HG03521 (cell line): ENCODE data around the gene SHLD1.
A peak's percentile ranks its signal among the peaks of the same experiment; 100 is the strongest.

ENCODE experiments used
- ATAC-seq: cut with Tn5 transposase; IDR thresholded peaks from one replicate; pipeline ENCODE4 v1.9.1; 2021; ENCODE audit warnings: mild to moderate bottlenecking, moderate library complexity; ENCODE audit not compliant: unreplicated experiment

The SHLD1 gene

GRCh38 chr20:5811746-5812145 lies 61.5 kb downstream of the SHLD1 start:
- ATAC-seq = no peak

DNA sequence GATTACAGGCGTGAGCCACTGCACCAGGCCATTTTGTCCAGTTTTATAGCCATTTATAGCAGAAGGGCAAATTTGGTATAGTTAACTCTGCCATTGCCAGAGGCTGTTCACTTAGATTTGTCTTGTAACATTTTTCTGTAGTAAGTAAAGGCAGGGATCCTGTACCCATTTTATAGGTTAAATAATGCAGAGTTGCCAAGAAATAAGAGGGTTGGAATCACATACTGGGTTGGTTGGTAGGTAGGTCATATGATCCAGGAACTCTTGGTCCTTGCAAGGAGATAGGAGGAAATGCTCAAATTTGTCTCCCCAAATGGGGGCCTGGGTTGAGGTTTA lies 68.1 kb downstream of the SHLD1 start:
- no peak for ATAC-seq

DNA sequence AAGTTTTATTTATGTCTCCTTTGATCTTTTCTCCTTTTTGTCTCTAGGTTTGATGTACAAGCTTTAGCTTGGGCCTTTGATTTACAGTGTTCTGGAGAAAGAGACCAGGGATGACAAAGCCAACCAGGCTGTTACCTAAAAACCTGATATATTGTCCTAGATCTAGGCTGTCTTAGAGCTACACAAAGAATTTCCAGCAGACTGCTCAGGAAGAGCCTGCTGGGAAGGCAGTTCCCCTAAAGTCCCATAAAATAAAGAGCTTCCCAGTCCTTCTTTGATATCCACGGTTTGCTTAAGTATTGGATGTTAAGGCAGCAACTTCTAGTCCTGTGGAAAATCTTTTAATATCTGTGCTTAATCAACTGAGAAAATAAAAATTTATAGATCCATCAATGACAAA lies 70.5 kb downstream of the SHLD1 start:
- ATAC-seq = no peak

DNA sequence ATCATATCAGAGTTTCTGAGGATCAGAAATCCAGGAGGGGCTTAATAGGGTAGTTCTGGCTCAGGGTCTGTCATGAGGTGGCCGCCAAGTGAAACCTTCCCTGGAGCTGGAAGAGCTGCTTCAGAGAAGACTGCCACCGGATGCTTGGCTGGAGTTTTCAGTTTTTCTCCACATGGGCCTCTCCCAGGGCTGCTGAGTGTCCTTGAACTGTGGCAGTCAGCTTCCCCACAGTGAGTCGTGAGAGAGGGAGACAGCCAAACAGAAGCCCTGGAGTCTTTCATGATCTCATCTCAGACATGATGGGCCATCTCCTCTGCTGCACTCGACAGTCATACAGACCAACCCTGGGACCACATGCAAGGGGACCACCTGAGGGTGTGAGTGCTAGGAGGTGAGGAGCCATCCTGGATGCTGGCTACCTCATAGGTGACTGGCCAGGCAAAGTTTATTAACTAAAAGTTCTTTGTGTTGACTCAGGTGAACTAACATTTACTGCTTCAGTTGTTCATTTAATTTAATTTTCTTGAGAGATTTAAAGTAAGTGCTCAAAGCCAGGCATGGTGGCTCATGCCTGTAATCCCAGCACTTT lies 71.5 kb downstream of the SHLD1 start:
- no peak for ATAC-seq

- ATAC-seq = no peak
Measured at GRCh38 chr20:5822569-5822968, 72.4 kb downstream of the SHLD1 start.

DNA sequence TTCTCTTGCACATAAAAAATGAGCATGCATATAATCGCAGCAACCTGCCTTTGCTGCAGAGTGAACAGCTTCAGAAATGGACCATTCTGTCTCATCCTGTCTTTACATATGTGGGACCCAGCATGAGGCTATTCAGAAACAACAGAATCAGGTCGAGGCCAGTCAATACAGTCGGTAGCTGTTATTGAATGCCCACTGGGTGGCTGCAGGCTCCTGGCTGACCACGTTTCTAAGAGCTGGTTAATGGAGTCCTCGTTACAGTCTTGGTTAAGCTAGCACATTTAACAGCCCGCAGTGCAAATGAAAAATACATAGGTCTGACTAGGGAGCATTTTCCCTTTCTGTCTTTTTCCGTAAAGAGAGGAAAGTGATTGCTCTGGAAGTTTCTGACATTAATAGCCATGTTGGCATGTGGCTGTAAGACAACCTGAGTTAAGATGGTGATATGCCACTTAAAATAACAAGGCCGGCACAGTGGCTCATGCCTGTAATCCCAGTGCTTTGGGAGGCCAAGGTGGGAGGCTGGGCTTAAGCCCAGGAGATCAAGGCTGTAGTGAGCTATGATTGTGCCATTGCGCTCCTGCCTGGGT lies 75.0 kb downstream of the SHLD1 start:
- no peak for ATAC-seq

GRCh38 chr20:5827098-5827853 lies 77.1 kb downstream of the SHLD1 start:
- ATAC-seq = no peak

- ATAC-seq = no peak
Measured at GRCh38 chr20:5827861-5828260, 77.7 kb downstream of the SHLD1 start.

DNA sequence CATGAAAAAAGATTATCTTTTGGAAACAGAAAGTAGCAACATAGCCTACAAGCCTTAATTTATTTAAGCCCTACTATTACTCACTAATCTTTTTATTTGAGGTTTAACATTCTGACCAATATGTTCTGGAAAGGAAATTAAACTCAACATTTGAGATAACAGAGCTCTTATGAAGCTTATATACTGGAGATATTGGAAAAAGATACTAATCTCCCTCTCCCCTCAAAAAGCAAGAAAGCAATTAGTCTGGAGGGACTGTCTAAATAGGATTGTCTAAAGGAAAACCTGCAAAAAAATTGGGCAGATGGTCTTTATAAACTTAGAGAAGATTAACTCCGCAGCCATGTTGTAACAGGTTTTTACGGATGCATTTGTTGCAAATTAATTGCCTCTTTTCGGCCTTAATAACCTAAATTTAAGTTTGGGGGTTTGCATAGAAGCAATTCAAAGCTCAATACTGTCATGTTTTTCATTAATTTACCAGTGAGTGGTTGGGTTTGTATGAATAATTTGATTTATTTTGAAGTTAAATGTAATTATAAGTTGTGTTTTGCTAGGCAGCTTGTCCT lies 79.1 kb downstream of the SHLD1 start:
- no peak for ATAC-seq

GRCh38 chr20:5831539-5832237 lies 81.5 kb downstream of the SHLD1 start:
- ATAC-seq = no peak

DNA sequence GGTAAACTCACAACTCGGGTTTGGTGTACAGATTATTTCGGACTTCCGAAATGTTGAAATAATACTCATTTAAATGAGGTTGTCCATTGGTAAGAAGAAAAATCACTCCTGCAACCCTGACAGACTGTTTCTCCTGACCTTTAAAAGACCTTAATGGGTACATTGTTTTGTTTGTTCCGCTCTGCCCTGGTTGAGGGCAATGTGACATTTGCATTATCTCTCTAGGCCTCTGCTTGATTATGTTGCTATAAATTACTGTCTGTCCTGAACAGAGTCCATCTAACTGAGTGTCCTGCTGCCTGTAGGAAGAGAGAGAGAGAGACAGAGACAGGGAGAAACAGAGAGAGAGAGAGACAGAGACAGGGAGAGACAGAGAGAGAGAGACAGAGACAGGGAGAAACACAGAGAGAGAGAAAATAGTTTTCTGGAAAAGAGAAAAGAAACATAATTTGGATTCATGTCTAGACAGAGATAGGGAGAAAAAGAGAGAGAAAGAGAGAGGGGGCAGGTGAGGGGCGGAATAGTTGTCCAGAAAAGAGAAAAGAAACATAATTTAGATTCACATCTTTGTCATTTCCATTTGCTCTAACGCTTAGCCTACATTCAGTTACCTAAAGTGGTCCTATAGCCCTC lies 83.2 kb downstream of the SHLD1 start:
- ATAC-seq = no peak

DNA sequence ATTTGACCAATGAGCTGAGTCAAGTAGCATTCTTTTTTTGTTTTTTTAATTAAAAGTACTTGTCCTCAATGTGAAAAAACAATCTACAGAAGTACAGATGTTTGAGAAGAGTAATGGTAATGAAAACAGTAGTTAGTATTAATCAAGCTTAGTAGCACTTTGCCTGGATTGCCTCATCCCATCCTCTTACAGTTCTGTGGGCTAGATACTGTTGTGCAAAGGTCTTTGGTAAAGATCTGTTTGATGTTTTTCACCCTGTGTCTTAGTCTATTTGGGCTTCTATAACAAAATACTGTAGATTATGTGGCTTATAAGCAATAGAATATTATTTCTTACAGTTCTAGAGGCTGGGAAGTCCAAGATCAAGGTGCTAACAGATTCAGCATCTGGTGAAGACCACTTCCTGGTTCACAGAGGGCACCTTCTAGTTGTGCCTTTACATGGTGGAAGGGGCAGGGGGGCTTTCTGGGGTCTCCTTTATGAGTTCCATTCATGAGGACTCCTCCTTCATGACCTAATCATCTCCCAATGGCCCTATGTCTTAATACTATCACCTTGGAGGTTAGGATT lies 84.3 kb downstream of the SHLD1 start:
- no peak for ATAC-seq

- no peak for ATAC-seq
Measured at GRCh38 chr20:5835321-5835821, 85.2 kb downstream of the SHLD1 start.

DNA sequence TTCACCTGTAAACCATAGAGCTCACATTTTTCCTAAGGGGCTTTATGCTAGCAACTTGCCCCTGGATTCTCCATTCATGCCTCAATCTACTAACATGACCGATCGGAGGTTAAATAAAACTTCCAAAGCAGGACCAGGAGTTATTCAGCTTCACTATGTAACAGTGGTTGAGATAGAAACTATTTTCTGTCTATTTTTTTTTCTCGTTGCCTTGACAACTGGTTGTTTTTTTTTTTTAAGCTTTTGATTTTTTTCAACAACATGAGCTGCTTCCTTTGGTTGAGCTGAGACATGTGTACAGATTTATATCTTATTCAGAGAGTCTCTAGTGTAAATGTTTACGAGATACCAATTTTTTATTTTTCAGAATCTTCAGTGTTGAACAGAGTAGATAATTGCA lies 85.7 kb downstream of the SHLD1 start:
- ATAC-seq = no peak

GRCh38 chr20:5836569-5836968 lies 86.4 kb downstream of the SHLD1 start:
- no peak for ATAC-seq

DNA sequence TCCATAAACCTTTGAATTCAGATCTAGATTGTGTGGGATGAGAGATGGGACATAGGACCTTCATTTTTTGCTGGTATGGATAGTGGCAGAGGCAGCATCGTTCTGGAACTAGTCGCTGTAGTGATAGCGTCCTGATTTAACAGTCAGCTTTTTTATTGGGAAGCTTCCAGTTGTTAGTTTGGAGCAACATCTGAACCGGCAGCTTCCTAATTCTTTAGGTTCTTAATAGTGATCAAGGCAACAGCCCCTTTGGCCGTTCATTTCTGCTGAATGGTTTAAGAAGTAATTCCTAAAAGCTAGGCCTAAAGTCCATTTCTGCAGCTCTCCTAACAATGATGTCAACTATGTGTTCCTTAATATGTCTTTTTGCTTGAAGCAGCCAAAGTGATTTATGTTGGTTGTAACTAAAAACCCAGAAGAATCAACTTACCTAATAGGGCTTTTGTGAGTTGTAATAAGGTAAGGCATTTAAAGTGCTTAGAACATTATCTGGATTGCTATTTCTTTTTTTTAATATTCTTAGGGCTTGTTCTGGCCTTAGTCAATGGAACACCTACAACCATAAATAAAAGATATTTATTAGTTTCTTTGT lies 90.3 kb downstream of the SHLD1 start:
- no peak for ATAC-seq

- no peak for ATAC-seq
Measured at GRCh38 chr20:5841522-5841921, 91.3 kb downstream of the SHLD1 start.

DNA sequence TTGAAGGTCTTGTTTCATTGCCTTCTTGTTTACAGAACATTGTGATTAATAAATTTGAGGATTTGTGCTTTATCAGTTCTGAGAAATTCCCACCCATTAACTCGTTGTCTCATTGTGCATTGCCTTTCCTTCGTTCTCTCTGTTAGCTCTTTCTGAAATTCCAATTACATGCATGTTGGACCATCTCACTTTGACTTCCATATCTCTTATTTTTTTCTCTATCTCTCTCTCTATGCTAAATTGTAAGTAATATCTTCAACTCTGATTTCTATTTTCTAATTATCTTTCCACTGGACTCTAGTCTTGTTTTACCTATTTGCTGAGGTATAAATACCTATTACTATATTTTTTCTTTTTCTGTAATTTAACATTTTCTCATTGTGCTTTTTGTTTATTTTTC lies 92.3 kb downstream of the SHLD1 start:
- no peak for ATAC-seq

DNA sequence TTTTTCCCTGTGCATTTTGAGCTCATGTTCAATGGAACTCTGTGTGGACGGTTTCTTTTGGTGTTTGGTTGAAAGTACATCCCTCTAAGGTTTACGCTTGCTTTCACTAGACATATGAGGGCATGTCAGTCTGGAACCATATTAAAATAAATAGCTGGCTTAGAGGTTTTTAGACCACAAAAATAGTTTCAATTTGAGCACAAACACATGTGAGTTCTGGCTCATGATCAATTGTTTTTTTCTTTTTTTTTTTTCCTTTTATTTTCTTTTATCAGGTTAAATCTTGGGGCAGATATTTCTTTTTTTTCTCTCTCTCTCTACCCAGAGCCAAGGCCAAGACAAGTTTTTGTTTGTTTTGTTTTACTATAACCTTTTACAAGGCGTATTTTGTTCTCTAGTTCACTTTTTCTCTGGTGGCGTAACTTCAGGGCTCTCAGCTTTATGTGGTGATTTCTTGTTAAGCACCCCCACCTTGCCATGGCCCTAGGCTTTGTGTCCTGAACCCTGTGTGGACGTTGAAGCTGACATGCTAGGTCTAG lies 92.9 kb downstream of the SHLD1 start:
- peak; percentile 61 for ATAC-seq
